Activated effector memory CD4-positive, alpha-beta T cell treated with Interleukin-2 at 50 U/mL for 16 hours (primary cell): ENCODE data around the gene CIB4.

Source experiments
- DNase-seq: peaks from one replicate; pipeline ENCODE4 v3.0.0-alpha.2; 2020

Gene CIB4

DNA sequence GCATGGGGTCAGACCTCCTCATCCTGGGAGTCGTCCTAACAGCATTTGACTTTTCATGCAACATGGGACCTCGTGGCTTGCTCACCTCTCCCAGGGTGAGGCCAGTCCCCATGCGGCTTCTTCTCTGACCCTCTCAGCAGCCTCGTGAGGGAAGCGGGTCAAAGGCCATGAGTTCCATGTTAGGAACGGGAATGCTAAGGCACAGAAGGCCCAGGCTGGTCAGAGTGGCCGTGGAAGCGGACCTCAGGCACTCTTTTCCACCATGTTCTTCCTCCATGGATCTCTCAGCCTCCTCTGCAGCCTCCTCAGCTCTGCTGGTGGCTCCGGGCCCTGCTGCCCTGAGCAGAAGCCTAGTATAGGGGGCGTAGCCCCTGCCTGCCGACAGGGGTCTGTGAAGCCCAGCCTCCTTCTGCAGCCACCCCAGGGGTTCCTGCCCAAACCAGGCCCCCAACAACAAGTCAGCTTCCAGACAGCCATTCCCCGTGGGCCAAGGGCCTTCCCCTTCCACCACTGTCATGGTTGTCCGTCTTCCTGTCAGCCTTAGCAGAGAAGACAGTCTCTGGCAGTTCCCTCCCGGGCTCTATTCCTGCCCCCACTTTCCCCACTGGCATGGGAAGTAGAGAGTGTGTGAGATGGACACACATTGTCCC, 103.2 kb downstream of the CIB4 start:
- no peak for DNase-seq

DNA sequence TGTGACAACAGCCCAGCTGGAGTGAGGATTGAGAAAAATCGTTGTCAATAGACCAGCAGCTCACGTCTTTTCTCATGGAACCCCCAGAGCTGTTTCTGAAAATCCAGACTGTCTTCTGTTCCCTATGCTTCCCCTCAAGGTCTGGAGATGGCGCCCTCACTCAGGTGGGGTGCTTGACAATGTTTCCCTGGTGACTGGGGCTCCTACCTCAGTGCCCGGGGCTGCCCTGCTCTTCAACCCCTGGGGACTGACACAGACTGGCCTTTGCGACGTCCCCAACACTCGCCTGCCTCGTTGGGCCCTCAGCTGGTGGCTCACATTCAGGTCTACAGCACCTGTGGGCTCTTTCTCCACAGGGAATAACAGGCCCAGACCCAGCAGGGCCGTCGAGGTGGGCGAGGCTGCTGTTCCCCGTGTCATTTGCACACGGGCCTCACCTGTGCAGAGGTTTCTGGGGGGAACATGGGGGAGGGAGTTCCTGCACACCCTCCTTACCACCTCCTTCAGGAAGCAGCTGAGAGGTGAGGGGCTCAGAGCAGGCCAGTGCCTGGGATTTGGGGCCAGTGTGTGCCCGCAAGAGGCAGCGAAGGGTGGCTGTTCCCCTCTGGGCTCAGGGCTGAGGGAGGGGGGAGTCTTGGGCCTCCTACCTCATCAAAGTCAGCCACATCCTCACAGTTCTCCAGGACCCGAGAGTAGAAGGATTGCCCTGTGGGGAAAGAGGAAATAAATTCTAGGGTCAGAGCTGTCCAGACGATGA, 103.9 kb downstream of the CIB4 start:
- DNase-seq = no peak

DNA sequence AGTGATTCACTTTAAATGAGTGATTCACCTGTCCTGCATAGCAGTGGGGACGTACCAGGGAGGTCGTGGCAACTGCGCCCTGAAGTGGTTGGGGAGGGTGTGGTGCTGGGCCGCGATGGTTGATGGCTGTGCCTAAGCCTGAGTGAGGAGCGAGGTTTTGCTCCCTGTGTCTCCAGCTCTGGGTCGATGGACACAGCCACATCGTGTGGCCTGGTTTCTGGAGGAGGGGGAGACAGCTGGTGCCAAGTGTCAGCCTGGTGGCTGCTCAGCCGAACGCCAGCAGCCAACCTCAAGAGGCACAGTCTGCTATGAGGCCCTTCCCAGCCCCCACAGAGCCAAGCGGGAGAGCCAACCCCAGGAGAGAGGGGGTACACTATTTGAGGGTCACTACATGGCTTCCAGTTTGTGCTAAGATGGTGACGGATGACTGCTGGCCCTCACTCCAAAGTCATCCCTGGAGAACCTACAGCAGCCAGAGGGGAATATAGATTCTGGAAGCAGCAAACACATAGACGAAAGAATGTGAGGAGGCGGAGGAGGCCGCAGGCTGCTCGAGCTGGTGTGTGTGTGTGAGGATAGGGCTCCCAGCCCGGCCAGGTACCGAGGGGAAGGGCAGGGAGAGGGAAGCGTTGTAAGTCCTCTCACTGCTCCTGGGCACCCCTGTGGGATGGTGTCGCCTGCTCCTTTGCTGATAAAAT, 104.6 kb downstream of the CIB4 start:
- DNase-seq = no peak

- DNase-seq = no peak
These were observed 105.4 kb downstream of the CIB4 start for GRCh38 chr2:26535663-26536275.

DNA sequence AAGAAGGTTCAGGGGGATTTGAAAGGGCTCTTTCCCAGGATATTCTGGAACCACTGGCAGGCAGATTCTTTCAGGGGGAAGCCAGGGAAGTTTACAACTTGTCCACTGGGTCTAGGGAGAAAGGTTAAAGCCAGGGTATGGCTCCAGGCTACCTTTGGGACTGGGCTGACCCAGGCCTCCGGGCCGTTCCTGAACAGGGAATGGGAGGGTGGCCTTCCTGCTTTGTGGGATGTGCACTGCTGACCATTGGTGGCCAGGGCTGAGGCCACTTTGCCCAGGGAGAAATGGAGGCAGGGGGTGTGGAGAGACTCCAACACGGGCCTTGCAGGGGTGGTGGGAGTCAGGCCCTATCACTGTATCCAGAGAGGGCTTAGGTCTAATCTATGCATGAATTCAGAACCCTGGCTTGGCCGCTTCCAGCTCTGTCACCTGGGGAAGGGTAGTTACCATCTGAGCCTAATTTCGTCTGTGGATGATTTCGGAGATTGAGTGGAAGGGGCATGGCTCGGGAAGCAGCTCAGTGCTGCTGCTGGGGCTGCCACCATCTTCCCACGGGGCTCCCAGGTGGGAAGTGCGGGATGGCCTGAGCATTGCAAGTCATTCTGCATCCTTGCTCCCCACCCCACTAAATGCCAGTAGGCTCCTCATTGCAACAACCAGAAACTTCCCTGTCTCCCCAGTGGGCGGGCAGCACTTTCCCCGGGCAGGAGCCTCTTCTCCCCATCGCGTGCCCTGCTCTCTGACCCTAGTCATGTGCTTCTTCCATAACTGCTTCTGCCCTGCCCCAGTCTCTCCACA, 106.1 kb downstream of the CIB4 start:
- DNase-seq = no peak

GRCh38 chr2:26534098-26534864, 106.9 kb downstream of the CIB4 start:
- DNase-seq = no peak

DNA sequence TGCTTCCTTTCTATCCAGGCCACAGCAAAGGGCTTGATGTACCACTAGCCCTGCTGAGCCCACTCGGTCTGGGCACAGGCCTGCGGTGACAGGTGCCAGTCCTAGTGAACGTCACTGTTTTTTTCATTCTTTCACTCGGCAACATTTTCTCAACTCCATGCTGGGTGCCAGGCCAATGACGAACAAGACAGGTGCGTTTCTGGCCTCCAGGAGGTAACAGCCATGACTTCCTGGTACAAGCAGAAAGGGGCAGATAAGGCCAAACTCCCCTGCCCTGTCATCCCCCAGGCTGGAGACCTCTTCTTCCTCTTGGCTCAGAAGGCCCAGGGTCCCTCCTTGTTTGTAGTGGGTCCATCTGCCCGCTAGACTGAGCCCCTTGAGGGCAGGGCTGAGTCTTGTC, 107.5 kb downstream of the CIB4 start:
- no peak for DNase-seq

DNA sequence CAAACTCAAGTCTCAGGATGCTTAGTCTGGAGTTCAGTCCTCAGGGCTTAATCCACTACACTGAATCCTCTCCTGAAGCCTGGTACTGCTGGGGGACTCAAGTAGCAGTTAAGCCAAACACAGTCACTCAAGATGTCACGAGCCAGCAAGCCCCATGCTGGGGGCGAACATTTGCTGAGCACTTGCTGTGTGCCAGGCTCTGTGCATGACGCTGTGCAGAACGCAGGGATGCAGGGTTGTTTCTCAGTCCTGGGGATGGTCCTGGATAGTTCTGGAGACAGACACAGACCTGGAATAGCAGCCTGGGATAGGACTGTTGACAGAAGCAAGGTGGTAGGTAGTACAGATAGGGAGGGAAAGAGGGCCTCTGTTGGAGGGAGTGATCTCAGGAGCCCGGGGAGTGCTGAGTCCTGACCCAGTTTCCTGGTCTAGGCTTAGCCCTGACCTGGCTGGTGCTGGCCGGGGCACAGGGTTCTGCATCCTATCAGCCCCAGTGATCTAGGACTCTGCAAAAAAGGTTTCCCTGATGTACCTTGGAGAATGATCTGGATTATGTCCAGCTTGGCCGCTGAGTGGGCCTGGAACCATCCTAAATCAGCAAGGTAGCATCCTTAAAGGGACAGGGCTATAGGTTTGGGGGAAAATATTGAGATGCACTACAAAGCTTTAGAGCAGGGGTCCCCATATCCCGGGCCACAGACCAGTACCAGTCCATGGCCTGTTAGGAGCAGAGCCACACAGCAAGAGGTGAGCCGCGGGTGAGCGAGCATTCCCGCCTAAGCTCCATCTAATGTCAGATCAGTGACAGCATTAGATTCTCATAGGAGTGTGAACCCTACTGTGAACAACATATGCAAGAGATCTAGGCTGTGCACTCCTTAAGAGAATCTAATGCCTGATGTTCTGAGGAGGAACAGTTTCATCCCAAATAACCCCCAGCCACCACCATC, 108.6 kb downstream of the CIB4 start:
- no peak for DNase-seq
